Upper lobe of left lung (tissue), 4 donors: ENCODE data around the gene GALNT11.

Source experiments
- CTCF ChIP-seq, 6 experiments: fragments of 450-650 bp in 4 of 6; fragments of 200-600 bp in 2 of 6; sonication (generic) in 2 of 6; IDR thresholded peaks; one replicate each; pipeline ENCODE4 v1.5.1; 2016 to 2019; ENCODE audit warnings: antibody characterized with exemption in 6 of 6
- EP300 ChIP-seq, 4 donors: sonication (generic); formaldehyde crosslinking; IDR thresholded peaks; one replicate each; pipeline ENCODE4 v1.5.1; 2017; ENCODE audit warnings: antibody characterized with exemption in 4 of 4, control low read depth in 2 of 4
- POLR2A ChIP-seq, 4 donors: fragments of 450-650 bp; IDR thresholded peaks; one replicate each; pipeline ENCODE4 v1.5.1; 2016 to 2017; ENCODE audit warnings: antibody characterized with exemption in 4 of 4, mild to moderate bottlenecking in 2 of 4

- TF ChIP-seq EP300 (IDR thresholded peaks at IDR 0.05): no peak
- TF ChIP-seq CTCF (IDR thresholded peaks at IDR 0.05): no peak
- TF ChIP-seq POLR2A (IDR thresholded peaks at IDR 0.05): no peak
These were observed 102.8 kb downstream of the GALNT11 start for GRCh38 chr7:152128252-152128651.
